KOPT-K1 (cell line): ENCODE measurements around the gene ARPP21.

Experiments used
- H3K27ac ChIP-seq: fragments of 200-600 bp; sonication (generic); 2 replicates; pipeline ENCODE4 v1.5.1; 2016; ENCODE audit warnings: antibody characterized with exemption, mild to moderate bottlenecking, low read depth, low read length; ENCODE audit not compliant: poor library complexity, severe bottlenecking
- H3K36me3 ChIP-seq: fragments of 200-600 bp; sonication (generic); 2 replicates; pipeline ENCODE4 v1.5.1; 2017; ENCODE audit warnings: antibody characterized with exemption, mild to moderate bottlenecking, low read length, moderate library complexity; ENCODE audit not compliant: insufficient read depth
- H3K9me3 ChIP-seq: fragments of 200-600 bp; sonication (generic); 2 replicates; pipeline ENCODE4 v1.5.1; 2017; ENCODE audit warnings: antibody characterized with exemption, low read length, mild to moderate bottlenecking; ENCODE audit not compliant: insufficient read depth, poor library complexity, severe bottlenecking

ARPP21 gene

GRCh38 chr3:35748144-35748543 is 108.8 kb downstream of the ARPP21 start:
- no peak overlapping the region for H3K27ac ChIP-seq
- H3K36me3 ChIP-seq = peaks cover 38% of the 10 kb centered on the region
- H3K9me3 ChIP-seq = no peaks in the 10 kb centered on the region

- H3K36me3 ChIP-seq = peaks cover 8% of the 10 kb centered on the region
- no peak overlapping the region for H3K27ac ChIP-seq
- H3K9me3 ChIP-seq = no peaks in the 10 kb centered on the region
These were observed 111.9 kb downstream of the ARPP21 start for GRCh38 chr3:35751207-35751606.

GRCh38 chr3:35757991-35758757 is 118.8 kb downstream of the ARPP21 start:
- Histone ChIP-seq H3K27ac (no peak overlapping the region), H3K36me3 (peaks cover 15% of the 10 kb centered on the region; the same call in 1 of the 2 replicates), H3K9me3 (no peaks in the 10 kb centered on the region)

GRCh38 chr3:35760146-35760545 is 120.8 kb downstream of the ARPP21 start:
- H3K9me3 ChIP-seq = no peaks in the 10 kb centered on the region
- H3K36me3 ChIP-seq = peaks cover 15% of the 10 kb centered on the region; the same call in 1 of the 2 replicates
- no peak overlapping the region for H3K27ac ChIP-seq

GRCh38 chr3:35761311-35761710 is 122.0 kb downstream of the ARPP21 start:
- H3K9me3 ChIP-seq = no peaks in the 10 kb centered on the region
- H3K36me3 ChIP-seq = peaks cover 15% of the 10 kb centered on the region; the same call in 1 of the 2 replicates
- H3K27ac ChIP-seq = no peak overlapping the region

- Histone ChIP-seq H3K36me3 (peaks cover 31% of the 10 kb centered on the region), H3K27ac (no peak overlapping the region), H3K9me3 (no peaks in the 10 kb centered on the region)
These were observed 133.2 kb downstream of the ARPP21 start for GRCh38 chr3:35772381-35773015.

- no peak overlapping the region for H3K27ac ChIP-seq
- H3K9me3 ChIP-seq = no peaks in the 10 kb centered on the region
- peaks cover 24% of the 10 kb centered on the region; the same call in 1 of the 2 replicates for H3K36me3 ChIP-seq
These were observed 134.1 kb downstream of the ARPP21 start for GRCh38 chr3:35773417-35773816.

- no peak overlapping the region for H3K27ac ChIP-seq
- H3K36me3 ChIP-seq = peaks cover 22% of the 10 kb centered on the region; the same call in 1 of the 2 replicates
- H3K9me3 ChIP-seq = no peaks in the 10 kb centered on the region
These were observed 137.0 kb downstream of the ARPP21 start for GRCh38 chr3:35776346-35776745.

GRCh38 chr3:35777065-35777464 is 137.7 kb downstream of the ARPP21 start:
- H3K36me3 ChIP-seq = peaks cover 15% of the 10 kb centered on the region; the same call in 1 of the 2 replicates
- no peak overlapping the region for H3K27ac ChIP-seq

GRCh38 chr3:35777563-35778554 is 138.5 kb downstream of the ARPP21 start:
- H3K27ac ChIP-seq = no peak overlapping the region
- H3K36me3 ChIP-seq = peaks cover 7% of the 10 kb centered on the region; the same call in 1 of the 2 replicates

More at GRCh38 chr3:35777065-35777464, 137.7 kb downstream of the ARPP21 start:
- no peaks in the 10 kb centered on the region for H3K9me3 ChIP-seq

GRCh38 chr3:35779611-35780010 is 140.3 kb downstream of the ARPP21 start:
- no peak overlapping the region for H3K27ac ChIP-seq
- H3K36me3 ChIP-seq = 0 out of 2 replicates have a peak, but pooled peaks cover 4% of the 10 kb centered on the region
- H3K9me3 ChIP-seq = no peaks in the 10 kb centered on the region

More at GRCh38 chr3:35777563-35778554, 138.5 kb downstream of the ARPP21 start:
- H3K9me3 ChIP-seq = no peaks in the 10 kb centered on the region

- H3K27ac ChIP-seq = no peak overlapping the region
- H3K9me3 ChIP-seq = no peaks in the 10 kb centered on the region
- peaks cover 4% of the 10 kb centered on the region; the same call in 1 of the 2 replicates for H3K36me3 ChIP-seq
These were observed 141.5 kb downstream of the ARPP21 start for GRCh38 chr3:35780800-35781199.

- Histone ChIP-seq H3K9me3 (no peaks in the 10 kb centered on the region), H3K36me3 (no peaks in the 10 kb centered on the region; the same call in 1 of the 2 replicates), H3K27ac (no peak overlapping the region)
These were observed 142.2 kb downstream of the ARPP21 start for GRCh38 chr3:35781558-35781957.

GRCh38 chr3:35782355-35782754 is 143.0 kb downstream of the ARPP21 start:
- Histone ChIP-seq H3K36me3 (no peaks in the 10 kb centered on the region; the same call in 1 of the 2 replicates), H3K9me3 (no peaks in the 10 kb centered on the region), H3K27ac (no peak overlapping the region)
